Lung (tissue), 12 donors: Measurements from ENCODE around the gene NCBP2L. TPM values are rescaled to one million over a fixed set of nuclear protein-coding genes. Genes with fewer than 3 reads are reported as not detected.
A peak's percentile ranks its signal among the peaks of the same experiment; 100 is the strongest.

Experiments
- ATAC-seq: fragments of 200-7000 bp; cut with Tn5 transposase; one replicate; pipeline ENCODE4 v1.9.1; 2020; ENCODE audit warnings: moderate number of reproducible peaks; ENCODE audit not compliant: insufficient read depth, low FRiP score
- DNase-seq, 3 donors: peaks; one replicate each; pipeline ENCODE4 v3.0.0-alpha.2; 2013 to 2017
- H3K27ac ChIP-seq, 2 donors: one replicate each; pipeline ENCODE4 v1.5.1; 2013; ENCODE audit warnings: mild to moderate bottlenecking in 2 of 2, moderate library complexity in 2 of 2, control low read depth in 1 of 2, inconsistent platforms in 1 of 2, low read depth in 1 of 2, low read length in 1 of 2
- H3K27me3 ChIP-seq, 3 donors: one replicate each; pipeline ENCODE4 v1.5.1; 2013; ENCODE audit warnings: low read length in 2 of 3; ENCODE audit not compliant: control insufficient read depth in 3 of 3, insufficient read depth in 3 of 3
- H3K36me3 ChIP-seq, 4 donors: one replicate each; pipeline ENCODE4 v1.5.1; 2013; ENCODE audit warnings: low read length in 4 of 4, mild to moderate bottlenecking in 1 of 4, moderate library complexity in 1 of 4; ENCODE audit not compliant: control insufficient read depth in 4 of 4, insufficient read depth in 4 of 4
- H3K4me1 ChIP-seq, 5 donors: one replicate each; pipeline ENCODE4 v1.5.1; 2013; ENCODE audit warnings: low read length in 5 of 5, mild to moderate bottlenecking in 2 of 5, moderate library complexity in 1 of 5; ENCODE audit not compliant: control insufficient read depth in 5 of 5, insufficient read depth in 5 of 5
- H3K4me3 ChIP-seq: one replicate; pipeline ENCODE4 v1.5.1; 2013; ENCODE audit warnings: mild to moderate bottlenecking, control low read depth, moderate library complexity
- H3K9ac ChIP-seq, 2 donors: one replicate each; pipeline ENCODE4 v1.5.1; 2013; ENCODE audit warnings: low read length in 2 of 2, control low read depth in 1 of 2; ENCODE audit not compliant: insufficient read depth in 1 of 2
- H3K9me3 ChIP-seq, 4 donors: one replicate each; pipeline ENCODE4 v1.5.1; 2013; ENCODE audit warnings: low read length in 3 of 4, mild to moderate bottlenecking in 1 of 4, moderate library complexity in 1 of 4; ENCODE audit not compliant: control insufficient read depth in 4 of 4, insufficient read depth in 3 of 4
- WGBS, 2 donors: extraction: QIAGEN DNeasy Blood & Tissue Kit; methylation state at CpG; one replicate each; pipeline ENCODE4 v1.1.7; 2013; 5-methylcytosine and 5-hydroxymethylcytosine counted together
- polyA plus RNA-seq, 2 donors: library from polyadenylated mRNA; stranded (reverse); fragments of 200-250 nt; gene quantifications; one replicate each; pipeline ENCODE4 v1.2.1, GENCODE V29; 2013
- total RNA-seq, 2 donors: library from RNA; depleted of rRNA in 1 of 2; stranded (reverse); fragments of >200 nt in 1 of 2; gene quantifications; one replicate each; pipeline ENCODE4 v1.2.1, GENCODE V29; 2014 to 2021
- TF ChIP-seq, protein P1 (sequence below): IDR thresholded peaks from 2 replicates; pipeline ENCODE4 v1.5.1; 2012; ENCODE audit warnings: mild to moderate bottlenecking; ENCODE audit errors: control extremely low read depth, extremely low read depth
- donor health status: control.
- donor health status: control.
- donor health status: Bipolar disorder and iron deficiency.
- donor health status: healthy.
- donor health status: DM: yes; HTN: yes; CAD: no.

The NCBP2L gene
- total and polyA plus RNA-seq, 4 donors = 0.03 to 0.12 (median 0.10) TPM

- Histone ChIP-seq H3K4me1 (peaks cover 1 to 6% (median 4%) of the 10 kb centered on the region in 5 donors), H3K9me3 (no peaks in the 10 kb centered on the region), H3K27me3 (peaks cover 0 to 38% (median 15%) of the 10 kb centered on the region in 3 donors), H3K9ac (no peak overlapping the region), H3K27ac (no peak overlapping the region), H3K4me3 (no peak overlapping the region), H3K36me3 (no peaks in the 10 kb centered on the region)
- ATAC-seq (no peak), DNase-seq (no peak)
- 76 to 100% methylated on average over 1 of the region's 1 CpG for WGBS, 2 donors
- TF ChIP-seq, protein P1, sequence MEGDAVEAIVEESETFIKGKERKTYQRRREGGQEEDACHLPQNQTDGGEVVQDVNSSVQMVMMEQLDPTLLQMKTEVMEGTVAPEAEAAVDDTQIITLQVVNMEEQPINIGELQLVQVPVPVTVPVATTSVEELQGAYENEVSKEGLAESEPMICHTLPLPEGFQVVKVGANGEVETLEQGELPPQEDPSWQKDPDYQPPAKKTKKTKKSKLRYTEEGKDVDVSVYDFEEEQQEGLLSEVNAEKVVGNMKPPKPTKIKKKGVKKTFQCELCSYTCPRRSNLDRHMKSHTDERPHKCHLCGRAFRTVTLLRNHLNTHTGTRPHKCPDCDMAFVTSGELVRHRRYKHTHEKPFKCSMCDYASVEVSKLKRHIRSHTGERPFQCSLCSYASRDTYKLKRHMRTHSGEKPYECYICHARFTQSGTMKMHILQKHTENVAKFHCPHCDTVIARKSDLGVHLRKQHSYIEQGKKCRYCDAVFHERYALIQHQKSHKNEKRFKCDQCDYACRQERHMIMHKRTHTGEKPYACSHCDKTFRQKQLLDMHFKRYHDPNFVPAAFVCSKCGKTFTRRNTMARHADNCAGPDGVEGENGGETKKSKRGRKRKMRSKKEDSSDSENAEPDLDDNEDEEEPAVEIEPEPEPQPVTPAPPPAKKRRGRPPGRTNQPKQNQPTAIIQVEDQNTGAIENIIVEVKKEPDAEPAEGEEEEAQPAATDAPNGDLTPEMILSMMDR = no peak
These were observed 13.9 kb upstream of the NCBP2L start for GRCh38 chrX:107763647-107764046.

GRCh38 chrX:107764845-107765608 is 12.5 kb upstream of the NCBP2L start:
- Histone ChIP-seq H3K27me3 (peaks cover 0 to 37% (median 16%) of the 10 kb centered on the region in 3 donors), H3K36me3 (no peaks in the 10 kb centered on the region), H3K9ac (no peak overlapping the region), H3K4me3 (no peak overlapping the region), H3K4me1 (peaks cover 1 to 6% (median 4%) of the 10 kb centered on the region in 5 donors), H3K9me3 (no peaks in the 10 kb centered on the region), H3K27ac (no peak overlapping the region)
- no peak for ATAC-seq
- no peak for DNase-seq
- TF ChIP-seq, protein P1 = no peak
- WGBS, 2 donors = 81 to 97% methylated on average over 11 of the region's 11 CpGs

DNA sequence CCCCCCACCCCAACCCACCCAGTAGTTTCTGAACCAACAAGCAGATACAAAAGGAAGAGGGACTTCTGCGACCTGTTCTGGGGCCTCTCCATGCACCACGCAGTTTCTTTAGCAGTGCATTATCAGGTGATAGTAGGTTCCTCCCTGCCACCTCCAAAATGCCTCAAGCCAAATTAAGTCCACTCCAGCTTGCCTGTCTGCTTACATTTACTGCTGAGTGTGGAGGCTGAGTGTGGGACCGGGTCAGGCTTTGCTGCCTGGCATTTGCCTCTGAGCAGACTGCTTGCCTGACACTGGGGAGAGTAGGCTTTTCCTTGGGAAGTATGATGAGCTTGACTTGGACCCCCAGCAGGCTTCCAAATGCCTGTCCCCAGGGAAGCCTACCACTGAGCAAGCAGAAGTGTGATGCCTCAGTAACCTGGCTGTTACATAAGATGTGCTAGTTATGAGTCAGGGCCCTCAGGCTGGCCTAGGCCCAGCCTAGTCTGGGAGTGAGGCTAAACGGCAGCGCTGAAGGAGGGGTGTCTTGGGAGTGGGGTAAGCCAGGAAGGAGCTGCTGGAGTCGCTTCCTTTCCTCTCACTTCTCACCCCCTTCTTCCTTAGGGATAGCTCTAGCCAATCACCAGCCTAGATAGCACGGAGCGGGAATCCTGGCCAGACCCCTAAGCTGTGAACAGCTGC is 10.9 kb upstream of the NCBP2L start:
- no peaks in the 10 kb centered on the region for H3K9me3 ChIP-seq
- peaks cover 1 to 5% (median 4%) of the 10 kb centered on the region in 5 donors for H3K4me1 ChIP-seq
- TF ChIP-seq, protein P1 = no peak
- H3K36me3 ChIP-seq = no peaks in the 10 kb centered on the region
- H3K4me3 ChIP-seq = no peak overlapping the region
- 69 to 97% methylated on average over 8 of the region's 8 CpGs for WGBS, 2 donors
- H3K9ac ChIP-seq = no peak overlapping the region
- peak; percentile 54 for ATAC-seq
- peaks cover 0 to 35% (median 13%) of the 10 kb centered on the region in 3 donors for H3K27me3 ChIP-seq
- DNase-seq = peak; percentile 65 to 91 (median 79)
- H3K27ac ChIP-seq = no peak overlapping the region
